A673 (cell line): ENCODE data around the gene GPALPP1.

Source experiments
- EZH2 ChIP-seq: fragments of 200-600 bp; sonication (generic); IDR thresholded peaks from 2 replicates; pipeline ENCODE4 v1.6.1; 2017; ENCODE audit warnings: borderline replicate concordance, low read depth, mild to moderate bottlenecking, mixed read lengths, antibody characterized with exemption, low read length; ENCODE audit not compliant: poor library complexity, severe bottlenecking
- TF ChIP-seq, protein P1 (sequence below): fragments of 300-800, 200-600 bp; sonication (generic); conservative IDR thresholded peaks from 2 replicates; pipeline ENCODE4 v1.5.1; 2017; ENCODE audit warnings: low read depth, mild to moderate bottlenecking, antibody characterized with exemption, low read length, moderate library complexity, mixed read lengths

DNA sequence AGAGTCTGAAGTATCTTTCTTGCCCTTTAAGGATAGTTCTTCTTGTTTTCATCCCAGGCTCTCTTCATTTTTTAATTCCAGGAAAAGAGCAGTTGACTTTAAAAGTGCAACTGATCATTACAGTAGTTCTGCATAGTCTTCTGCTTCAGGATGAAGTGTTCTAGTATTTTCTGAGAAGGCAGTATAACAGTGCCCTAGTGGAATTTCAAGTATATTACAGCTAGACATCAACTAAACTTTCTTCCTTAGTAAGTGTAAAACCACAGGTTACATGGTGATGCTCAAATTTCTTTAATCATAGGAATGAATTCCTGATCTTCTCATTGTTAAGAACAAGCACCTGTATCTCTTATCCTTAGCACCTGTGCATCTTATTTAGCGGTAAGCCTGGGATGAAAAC, 11.0 kb upstream of the GPALPP1 start:
- no peak for TF ChIP-seq EZH2
- TF ChIP-seq, protein P1, sequence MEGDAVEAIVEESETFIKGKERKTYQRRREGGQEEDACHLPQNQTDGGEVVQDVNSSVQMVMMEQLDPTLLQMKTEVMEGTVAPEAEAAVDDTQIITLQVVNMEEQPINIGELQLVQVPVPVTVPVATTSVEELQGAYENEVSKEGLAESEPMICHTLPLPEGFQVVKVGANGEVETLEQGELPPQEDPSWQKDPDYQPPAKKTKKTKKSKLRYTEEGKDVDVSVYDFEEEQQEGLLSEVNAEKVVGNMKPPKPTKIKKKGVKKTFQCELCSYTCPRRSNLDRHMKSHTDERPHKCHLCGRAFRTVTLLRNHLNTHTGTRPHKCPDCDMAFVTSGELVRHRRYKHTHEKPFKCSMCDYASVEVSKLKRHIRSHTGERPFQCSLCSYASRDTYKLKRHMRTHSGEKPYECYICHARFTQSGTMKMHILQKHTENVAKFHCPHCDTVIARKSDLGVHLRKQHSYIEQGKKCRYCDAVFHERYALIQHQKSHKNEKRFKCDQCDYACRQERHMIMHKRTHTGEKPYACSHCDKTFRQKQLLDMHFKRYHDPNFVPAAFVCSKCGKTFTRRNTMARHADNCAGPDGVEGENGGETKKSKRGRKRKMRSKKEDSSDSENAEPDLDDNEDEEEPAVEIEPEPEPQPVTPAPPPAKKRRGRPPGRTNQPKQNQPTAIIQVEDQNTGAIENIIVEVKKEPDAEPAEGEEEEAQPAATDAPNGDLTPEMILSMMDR: peak; percentile 20; the same call in 1 of the 2 replicates
